GM19099 (cell line): ENCODE data around the gene WNT7B.

Source experiments
- POLR2A ChIP-seq: IDR thresholded peaks from 3 replicates; pipeline ENCODE4 v1.6.1; 2011; ENCODE audit warnings: low read depth; ENCODE audit not compliant: insufficient read length; ENCODE audit errors: extremely low read depth

Gene WNT7B

GRCh38 chr22:46011627-46012181, 34.7 kb upstream of the WNT7B start:
- TF ChIP-seq POLR2A = no peak

GRCh38 chr22:46010951-46011626, 34.1 kb upstream of the WNT7B start:
- TF ChIP-seq POLR2A = no peak

- TF ChIP-seq POLR2A = no peak
Observed at GRCh38 chr22:46010207-46010867, 33.4 kb upstream of the WNT7B start.

GRCh38 chr22:46009730-46010129, 32.8 kb upstream of the WNT7B start:
- no peak for TF ChIP-seq POLR2A

DNA sequence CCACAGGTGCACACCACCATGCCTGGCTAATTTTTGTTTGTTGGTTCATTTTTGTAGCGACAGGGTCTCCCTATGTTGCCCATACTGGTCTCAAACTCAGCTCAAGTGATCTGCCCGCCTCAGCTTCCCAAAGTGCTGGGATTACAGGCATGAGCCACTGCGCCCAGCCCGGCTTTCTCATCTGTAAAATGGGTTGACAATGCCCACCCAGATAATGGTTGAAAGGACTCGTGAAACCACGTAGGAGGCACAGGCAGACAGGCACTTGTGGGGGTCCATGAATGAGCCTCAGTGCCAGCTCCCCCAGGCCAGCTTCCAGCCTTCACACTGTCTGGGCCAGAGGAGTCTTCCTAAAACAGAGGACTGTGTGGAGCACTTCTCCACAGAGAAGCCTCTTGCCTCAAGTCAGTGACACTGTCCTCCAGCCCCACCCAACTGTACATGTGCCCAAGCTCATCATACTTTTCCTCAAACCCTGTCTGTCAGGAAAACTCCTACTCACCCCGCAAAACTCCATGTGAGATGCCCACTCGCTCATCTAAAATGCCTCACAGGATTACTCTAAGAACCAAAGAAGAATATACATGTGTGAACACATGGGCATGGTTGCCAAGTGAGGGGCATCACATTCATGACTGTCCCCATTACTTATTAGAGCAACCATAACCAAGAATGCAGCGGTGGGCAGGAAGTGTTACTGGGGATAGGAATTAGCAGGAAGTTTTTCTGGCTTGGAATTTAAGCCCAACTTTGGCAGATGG, 32.1 kb upstream of the WNT7B start:
- no peak for TF ChIP-seq POLR2A

DNA sequence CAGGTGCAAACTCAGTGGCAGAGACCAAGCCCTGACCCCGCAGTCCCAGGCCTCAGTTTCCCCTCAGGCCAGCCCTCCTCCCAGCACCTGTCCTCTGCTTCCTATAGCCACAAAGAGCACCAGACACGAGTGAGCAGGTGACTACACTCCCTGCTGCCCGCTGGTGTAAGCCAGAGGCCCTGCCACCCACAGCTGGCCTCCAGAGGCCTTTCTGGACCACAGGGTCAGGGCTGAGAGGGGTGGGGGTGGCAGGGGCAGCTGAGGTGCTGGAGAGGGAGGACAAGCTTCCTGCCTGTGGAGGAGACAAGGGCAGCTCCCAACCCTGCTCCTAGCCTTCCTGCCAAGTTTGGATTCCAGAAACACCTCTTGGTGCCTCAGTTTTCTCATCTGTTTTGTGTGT, 31.3 kb upstream of the WNT7B start:
- TF ChIP-seq POLR2A = no peak

DNA sequence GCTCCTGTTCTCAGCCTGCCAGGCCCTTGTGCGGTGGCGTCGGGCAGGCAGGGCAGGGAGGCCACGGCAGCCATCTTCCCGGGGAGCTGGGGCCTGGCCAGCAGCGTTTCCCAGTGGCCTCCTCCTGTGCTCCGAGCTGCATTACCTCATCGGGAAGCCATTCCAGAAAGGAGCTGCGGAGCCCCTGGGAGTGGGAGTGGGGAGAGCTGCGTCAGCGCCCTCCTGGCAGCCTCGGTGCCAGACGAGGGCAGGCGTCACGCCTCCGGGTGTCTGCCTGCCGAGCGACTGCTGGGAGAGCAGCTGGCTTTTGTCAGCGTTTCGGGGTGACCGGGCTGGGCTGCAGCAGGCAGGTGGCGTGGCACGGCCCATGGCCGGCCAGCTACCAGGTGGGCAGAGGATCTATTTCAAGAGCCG, 30.9 kb upstream of the WNT7B start:
- TF ChIP-seq POLR2A = no peak

DNA sequence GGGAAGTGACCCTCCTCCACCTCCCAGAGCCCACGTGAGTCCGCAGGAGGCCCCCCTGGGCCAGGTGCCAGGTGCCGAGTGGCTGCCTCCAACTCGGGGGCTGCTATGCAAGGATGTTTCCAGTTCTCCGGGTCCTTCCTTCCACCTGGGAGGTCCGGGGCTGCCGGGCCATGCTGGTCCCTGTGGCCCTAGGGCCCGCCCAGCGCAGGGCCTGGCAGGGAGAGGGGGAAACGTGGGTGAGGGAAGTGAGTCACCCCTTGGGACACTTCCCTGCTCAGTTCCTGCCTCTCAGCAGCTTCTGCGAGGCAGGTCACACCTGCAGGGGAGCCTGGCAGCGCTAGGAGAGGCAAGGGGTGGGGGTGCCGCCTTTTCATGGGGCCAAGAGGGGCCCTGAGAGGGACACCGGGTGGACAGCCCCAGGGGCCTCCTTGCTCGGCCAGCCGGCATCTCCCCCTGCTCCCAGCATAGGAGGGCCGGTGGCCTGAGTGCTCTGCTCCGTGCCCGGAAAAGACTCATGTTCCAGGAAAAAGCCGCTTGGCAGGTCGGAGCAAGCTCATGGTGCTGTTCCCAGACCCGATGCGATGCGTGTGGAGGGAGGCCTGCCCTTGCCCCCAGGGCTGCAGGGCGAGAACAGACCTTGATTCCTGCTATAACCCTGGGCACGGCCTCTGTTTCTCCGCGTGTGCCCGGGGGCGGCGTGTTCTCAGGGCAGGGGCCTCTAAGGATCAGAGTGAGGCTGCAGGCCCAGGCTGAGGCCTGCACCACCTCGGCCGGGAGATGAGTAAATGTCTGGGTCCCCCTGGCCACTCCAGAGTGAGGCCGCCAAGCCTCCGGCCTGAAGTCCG, 30.3 kb upstream of the WNT7B start:
- no peak for TF ChIP-seq POLR2A

- TF ChIP-seq POLR2A = no peak
Observed at GRCh38 chr22:46006379-46007002, 29.5 kb upstream of the WNT7B start.

DNA sequence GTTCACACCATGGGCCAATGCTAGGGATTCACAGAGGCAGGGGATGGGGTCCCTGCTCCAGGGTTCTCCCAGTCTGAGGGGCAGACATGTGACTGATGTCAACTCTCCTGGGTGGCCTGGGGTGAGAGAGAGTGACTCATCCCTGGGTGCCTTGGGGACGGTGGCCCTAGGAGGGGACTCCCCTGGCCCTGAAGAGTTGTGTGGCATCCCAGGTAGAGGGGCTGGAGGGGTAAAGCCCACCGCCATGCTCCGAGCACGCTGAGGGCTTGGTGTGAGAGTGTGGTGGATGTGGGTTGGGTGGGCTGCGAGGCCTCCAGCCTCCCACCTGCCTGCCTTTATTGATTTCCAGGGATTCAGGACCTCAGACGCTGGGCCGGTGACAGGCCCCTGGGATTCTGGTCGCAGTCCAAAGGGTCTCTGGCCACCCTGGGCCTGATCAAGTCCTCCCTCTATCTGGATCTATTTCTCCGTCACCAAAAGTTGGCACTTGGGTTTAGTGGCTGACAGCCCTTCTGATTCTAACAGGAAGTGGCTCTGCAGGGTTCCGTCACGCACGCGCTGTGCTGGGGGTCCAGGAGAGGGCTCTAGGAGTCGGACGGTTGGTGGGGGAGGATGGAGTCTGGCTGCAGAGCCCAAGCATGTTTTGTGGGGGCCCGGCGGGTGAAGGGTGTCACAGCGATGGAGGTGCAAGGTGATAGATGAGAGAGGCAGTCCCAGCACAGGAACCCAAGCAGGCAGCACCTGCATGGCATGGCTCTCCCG, 27.3 kb upstream of the WNT7B start:
- TF ChIP-seq POLR2A = no peak

GRCh38 chr22:46003271-46004091, 26.5 kb upstream of the WNT7B start:
- no peak for TF ChIP-seq POLR2A

GRCh38 chr22:46002757-46003270, 25.9 kb upstream of the WNT7B start:
- no peak for TF ChIP-seq POLR2A
